Testis (tissue), 5 donors: ENCODE measurements around the gene POTEB3. TPM values are rescaled to one million over a fixed set of nuclear protein-coding genes. Genes with fewer than 3 reads are reported as not detected.
"Not testable (repeated sequence)": the region's sequence is repeated elsewhere in the genome, so short reads cannot be mapped to it uniquely, and the experiment has no call there.

Experiments
- DNase-seq: peaks from one replicate; pipeline ENCODE4 v3.0.0-alpha.2; 2019
- H3K27ac ChIP-seq, 2 donors: fragments of 200-600 bp; sonication (generic); one replicate each; pipeline ENCODE4 v1.5.1; 2019
- H3K27me3 ChIP-seq: fragments of 200-600 bp; sonication (generic); one replicate; pipeline ENCODE4 v1.5.1; 2019
- H3K36me3 ChIP-seq: fragments of 200-600 bp; sonication (generic); one replicate; pipeline ENCODE4 v1.5.1; 2017; ENCODE audit warnings: low read depth; ENCODE audit errors: missing control alignments
- H3K4me1 ChIP-seq: fragments of 200-600 bp; sonication (generic); one replicate; pipeline ENCODE4 v1.5.1; 2019
- H3K4me3 ChIP-seq, 2 donors: fragments of 200-600 bp; sonication (generic); one replicate each; pipeline ENCODE4 v1.5.1; 2017 to 2019
- H3K9me3 ChIP-seq: fragments of 200-600 bp; sonication (generic); one replicate; pipeline ENCODE4 v1.5.1; 2017
- WGBS, 2 donors: methylation state at CpG; one replicate each; pipeline ENCODE4 v1.1.5; 2018; 5-methylcytosine and 5-hydroxymethylcytosine counted together
- intact Hi-C: fragments of 100-400 bp; cut with DNase I; formaldehyde crosslinking; loops from one replicate; pipeline ENCODE4 v1.15.1; 2023; ENCODE audit warnings: low total_unique reads
- long read RNA-seq, 2 donors: transcript quantifications; one replicate each; lab custom pipeline, GENCODE V29; 2026
- polyA plus RNA-seq: library from polyadenylated mRNA; stranded (reverse); fragments of 350-450 nt; fragmentation: Illumina TruSeq; extraction: RNeasy Lipid Tissue Mini Kit (QIAGEN cat#74804); gene quantifications from one replicate; pipeline ENCODE4 v1.2.3, GENCODE V29; 2014; ENCODE audit warnings: low read depth, low replicate concordance; ENCODE audit not compliant: insufficient read depth
- total RNA-seq, 2 donors: library from RNA; depleted of rRNA; stranded (reverse); fragments of >200 nt; gene quantifications; one replicate each; pipeline ENCODE4 v1.2.3, GENCODE V29; 2016

POTEB3 gene
- total RNA-seq (10 to 100 TPM; 20.9 to 75.1 TPM), polyA plus RNA-seq (9.5 TPM)
- long read RNA-seq, donor 1: 0 reads
- long read RNA-seq, donor 2: 0 reads

GRCh38 chr15:21440399-21440798 lies at the start of gene POTEB3:
TSS of gene POTEB3 (minus strand) at chr15:21440499. CDS start at chr15:21440011, 488 bp downstream.
- H3K4me1 ChIP-seq, H3K27ac ChIP-seq, intact Hi-C loops, H3K27me3 ChIP-seq, DNase-seq, H3K9me3 ChIP-seq, H3K4me3 ChIP-seq, H3K36me3 ChIP-seq: not testable (repeated sequence)
- no CpG with 5 or more reads among the region's 35 CpGs for WGBS, 2 donors

GRCh38 chr15:21453683-21454082 lies 13.4 kb upstream of the POTEB3 start:
- H3K27me3 ChIP-seq, H3K4me3 ChIP-seq, H3K9me3 ChIP-seq, H3K4me1 ChIP-seq, H3K27ac ChIP-seq, H3K36me3 ChIP-seq, intact Hi-C loops, DNase-seq: not testable (repeated sequence)
- WGBS, 2 donors: no CpG with 5 or more reads among the region's 6 CpGs

GRCh38 chr15:21451920-21452563 lies 11.7 kb upstream of the POTEB3 start:
- DNase-seq, H3K4me1 ChIP-seq, H3K27ac ChIP-seq, H3K36me3 ChIP-seq, H3K9me3 ChIP-seq, intact Hi-C loops, H3K27me3 ChIP-seq, H3K4me3 ChIP-seq: not testable (repeated sequence)
- WGBS, 2 donors: no CpG with 5 or more reads among the region's 72 CpGs

- H3K27ac ChIP-seq, H3K4me1 ChIP-seq, intact Hi-C loops, DNase-seq, H3K4me3 ChIP-seq, H3K27me3 ChIP-seq, H3K36me3 ChIP-seq, H3K9me3 ChIP-seq: not testable (repeated sequence)
- no CpG with 5 or more reads among the region's 41 CpGs for WGBS, 2 donors
These were observed 11.2 kb upstream of the POTEB3 start for GRCh38 chr15:21451487-21451886.

- intact Hi-C loops, H3K9me3 ChIP-seq, H3K36me3 ChIP-seq, H3K4me1 ChIP-seq, DNase-seq, H3K27me3 ChIP-seq, H3K27ac ChIP-seq, H3K4me3 ChIP-seq: not testable (repeated sequence)
- no CpG with 5 or more reads among the region's 4 CpGs for WGBS, 2 donors
These were observed 32.9 kb downstream of the POTEB3 start for GRCh38 chr15:21407366-21407765.

GRCh38 chr15:21401531-21401930 lies 38.8 kb downstream of the POTEB3 start:
- DNase-seq, intact Hi-C loops, H3K36me3 ChIP-seq, H3K9me3 ChIP-seq, H3K27ac ChIP-seq, H3K4me1 ChIP-seq, H3K4me3 ChIP-seq, H3K27me3 ChIP-seq: not testable (repeated sequence)
- no CpG with 5 or more reads among the region's 4 CpGs for WGBS, 2 donors

GRCh38 chr15:21399111-21399510 lies 41.2 kb downstream of the POTEB3 start:
- DNase-seq, H3K4me3 ChIP-seq, H3K9me3 ChIP-seq, H3K36me3 ChIP-seq, H3K27ac ChIP-seq, H3K27me3 ChIP-seq, intact Hi-C loops, H3K4me1 ChIP-seq: not testable (repeated sequence)
- no CpG with 5 or more reads among the region's 4 CpGs for WGBS, 2 donors

- H3K27ac ChIP-seq, H3K4me1 ChIP-seq, intact Hi-C loops, H3K36me3 ChIP-seq, H3K9me3 ChIP-seq, H3K4me3 ChIP-seq, DNase-seq, H3K27me3 ChIP-seq: not testable (repeated sequence)
- WGBS, 2 donors: no CpG with 5 or more reads among the region's 5 CpGs
These were observed 41.8 kb downstream of the POTEB3 start for GRCh38 chr15:21398511-21398910.

- H3K4me1 ChIP-seq, DNase-seq, H3K4me3 ChIP-seq, intact Hi-C loops, H3K9me3 ChIP-seq, H3K27me3 ChIP-seq, H3K36me3 ChIP-seq, H3K27ac ChIP-seq: not testable (repeated sequence)
- WGBS, 2 donors: no CpG with 5 or more reads among the region's 2 CpGs
These were observed 42.6 kb downstream of the POTEB3 start for GRCh38 chr15:21397656-21398055.

- H3K4me1 ChIP-seq, H3K4me3 ChIP-seq, H3K27me3 ChIP-seq, intact Hi-C loops, H3K9me3 ChIP-seq, DNase-seq, H3K36me3 ChIP-seq, H3K27ac ChIP-seq: not testable (repeated sequence)
- WGBS, 2 donors: no CpG with 5 or more reads among the region's 2 CpGs
These were observed 43.1 kb downstream of the POTEB3 start for GRCh38 chr15:21397186-21397585.

GRCh38 chr15:21385961-21386360 lies 54.3 kb downstream of the POTEB3 start:
- DNase-seq, H3K36me3 ChIP-seq, H3K27ac ChIP-seq, H3K4me1 ChIP-seq, intact Hi-C loops, H3K27me3 ChIP-seq, H3K9me3 ChIP-seq, H3K4me3 ChIP-seq: not testable (repeated sequence)
- no CpG with 5 or more reads among the region's 25 CpGs for WGBS, 2 donors

- H3K27ac ChIP-seq, intact Hi-C loops, H3K4me1 ChIP-seq, H3K9me3 ChIP-seq, DNase-seq, H3K4me3 ChIP-seq, H3K36me3 ChIP-seq, H3K27me3 ChIP-seq: not testable (repeated sequence)
- no CpG with 5 or more reads among the region's 24 CpGs for WGBS, 2 donors
These were observed 56.3 kb downstream of the POTEB3 start for GRCh38 chr15:21383866-21384485.
